Measurements from ENCODE around the gene FSTL4.

FSTL4 gene

GRCh38 chr5:133336121-133336968 lies 276.0 kb downstream of the FSTL4 start:
- DNase-seq, result no peak

GRCh38 chr5:133334796-133335639 lies 277.3 kb downstream of the FSTL4 start:
- DNase-seq, result no peak

DNA sequence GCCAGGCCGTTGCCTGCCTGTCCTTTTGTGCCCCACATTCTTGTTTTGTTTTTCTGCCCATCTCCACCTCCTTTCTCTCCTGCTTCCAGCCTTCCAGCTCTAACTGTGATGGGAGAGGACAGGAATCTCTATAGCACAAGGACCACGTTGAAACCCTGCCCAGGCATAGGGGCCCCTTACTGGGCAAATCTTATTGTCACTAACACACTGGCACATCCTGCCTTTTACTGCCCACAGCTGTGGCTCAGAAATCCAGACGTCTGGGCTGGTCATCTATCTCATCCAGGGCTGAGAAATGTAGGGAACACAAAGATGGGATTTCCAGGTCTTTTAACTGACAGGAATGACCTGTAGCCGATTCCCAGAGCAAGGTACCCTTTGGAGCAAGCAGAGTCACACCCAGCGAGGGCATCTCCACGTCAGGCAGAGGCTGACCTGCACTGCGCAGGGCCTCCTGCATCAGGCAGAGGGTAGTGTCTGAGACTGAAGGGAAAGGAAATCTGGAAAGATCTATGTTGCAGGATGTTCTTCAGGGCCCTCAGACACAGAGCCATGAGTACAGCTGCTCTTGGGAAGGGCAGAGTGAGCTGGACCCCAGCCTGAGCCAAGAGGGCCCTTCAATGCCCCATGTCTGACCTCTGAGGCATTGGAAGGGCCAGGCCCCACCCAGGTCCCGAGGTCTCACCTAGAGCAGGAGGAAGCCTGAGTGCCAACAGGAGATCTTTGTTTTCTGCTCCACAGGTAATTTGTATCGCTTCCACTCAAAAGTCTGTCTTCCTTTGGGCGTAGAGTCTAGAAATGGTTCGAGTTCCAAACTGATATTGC lies 278.8 kb downstream of the FSTL4 start:
- DNase-seq, result no peak

GRCh38 chr5:133332439-133333024 lies 279.8 kb downstream of the FSTL4 start:
- DNase-seq, result no peak

- DNase-seq, result no peak
These were observed 280.4 kb downstream of the FSTL4 start for GRCh38 chr5:133331941-133332340.

- DNase-seq, result no peak
These were observed 281.4 kb downstream of the FSTL4 start for GRCh38 chr5:133330956-133331355.

DNA sequence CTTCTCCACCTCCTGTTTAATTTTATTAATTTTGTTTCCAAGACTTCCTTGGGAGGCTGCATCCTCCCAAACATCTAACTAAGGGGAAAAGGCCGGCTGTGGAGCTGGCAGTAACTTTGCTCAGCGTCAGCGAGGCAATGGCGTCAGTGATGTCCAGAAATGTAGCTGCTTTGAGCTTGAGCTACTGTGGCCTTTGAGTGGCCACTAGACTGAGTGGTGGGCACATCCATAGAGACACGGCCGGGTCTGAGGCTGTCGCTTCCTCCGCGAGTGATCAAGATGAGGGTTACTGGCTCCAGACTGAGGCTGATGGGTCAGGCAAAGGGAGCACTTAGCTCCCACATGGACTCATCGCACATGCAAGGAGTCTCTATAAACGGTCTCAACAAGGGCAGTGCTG lies 283.5 kb downstream of the FSTL4 start:
- DNase-seq, result no peak

DNA sequence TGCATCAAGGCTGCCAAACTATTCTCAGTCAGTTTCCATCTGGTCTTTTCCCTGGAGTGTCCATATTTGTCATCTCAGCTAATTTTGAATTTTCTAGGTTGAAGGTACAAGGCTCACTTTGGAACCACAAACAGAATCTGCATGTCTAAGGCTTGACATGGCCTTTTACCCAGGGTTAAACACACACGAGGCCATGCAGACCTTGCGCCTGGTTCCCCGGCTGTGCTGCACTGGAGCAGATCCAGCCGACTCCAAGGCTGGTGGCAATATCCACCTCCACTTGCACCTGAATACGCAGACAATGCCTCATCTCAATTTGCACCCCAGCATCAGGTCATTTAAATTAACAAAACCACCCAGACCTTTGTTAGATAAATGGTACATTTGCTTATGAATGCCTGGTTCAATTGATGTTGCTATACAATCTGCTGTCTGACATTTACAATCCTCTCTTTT lies 284.4 kb downstream of the FSTL4 start:
- DNase-seq, result no peak

DNA sequence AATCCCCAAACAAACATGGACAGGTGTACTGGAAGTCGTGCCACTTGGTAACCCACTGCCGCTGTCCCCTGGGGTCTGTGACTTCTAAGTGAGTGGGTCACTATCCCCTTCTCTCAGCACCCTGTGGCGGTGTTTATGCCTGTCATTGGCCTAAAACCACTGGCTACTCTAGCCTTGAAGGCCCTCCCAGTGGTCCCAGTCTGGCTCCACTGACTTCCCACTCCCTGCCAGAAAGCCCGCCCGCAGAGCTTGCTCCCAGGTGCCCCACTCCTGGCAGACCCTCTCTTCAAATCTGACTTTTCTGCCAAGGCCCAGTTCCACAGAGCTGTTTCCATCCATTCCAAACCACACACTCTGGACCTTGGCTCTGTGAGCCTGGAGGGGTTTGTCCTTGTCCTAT lies 286.0 kb downstream of the FSTL4 start:
- DNase-seq, result no peak

GRCh38 chr5:133325864-133326263 lies 286.5 kb downstream of the FSTL4 start:
- no peak for DNase-seq

- no peak for DNase-seq
These were observed 287.4 kb downstream of the FSTL4 start for GRCh38 chr5:133324926-133325325.

GRCh38 chr5:133323494-133324457 lies 288.6 kb downstream of the FSTL4 start:
- no peak for DNase-seq

DNA sequence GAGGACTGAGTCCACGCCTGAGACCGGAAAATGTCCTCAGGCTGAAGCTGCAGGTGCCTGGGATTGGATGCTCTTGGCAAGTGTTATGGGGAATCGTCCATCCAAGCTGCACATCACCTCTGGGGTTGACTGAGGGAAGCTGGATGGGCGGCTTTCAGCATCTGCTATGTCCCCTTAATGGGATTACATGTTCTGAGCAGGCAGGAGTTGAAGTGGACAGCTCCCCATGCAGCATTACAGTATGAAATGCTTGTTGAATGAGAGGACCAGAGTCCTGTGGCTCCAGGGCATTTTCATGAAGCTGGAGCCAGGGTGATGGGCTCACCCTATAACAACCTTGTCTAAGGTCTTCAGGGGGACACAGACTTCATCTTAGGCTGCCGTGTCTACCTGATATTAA lies 289.6 kb downstream of the FSTL4 start:
- no peak for DNase-seq

DNA sequence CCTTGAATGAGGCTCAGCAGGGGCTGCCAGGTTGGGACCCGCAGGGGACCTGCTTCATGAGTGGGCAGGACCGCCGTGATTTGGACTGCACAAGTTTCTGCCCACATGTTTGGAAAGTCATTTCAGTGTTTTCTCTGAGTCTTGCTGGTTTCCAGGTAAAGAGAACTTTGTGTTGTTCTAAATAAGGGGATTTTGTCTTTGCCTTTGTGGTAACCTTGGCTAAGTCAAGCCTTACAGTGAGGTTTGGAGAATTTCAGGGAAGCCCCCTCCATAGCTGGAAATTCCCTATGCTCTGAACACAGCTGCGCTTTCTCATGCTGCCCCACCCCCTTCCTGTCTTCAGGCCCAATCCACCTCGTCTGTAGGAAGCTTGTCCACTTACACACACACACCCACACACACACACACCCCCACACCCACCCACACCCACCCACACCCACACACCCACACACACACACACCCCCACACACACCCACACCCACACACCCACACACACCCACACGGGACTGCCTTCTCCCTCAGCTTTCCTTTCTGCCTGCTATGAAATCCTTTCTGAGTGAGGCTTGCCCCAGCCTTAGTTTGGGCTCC lies 290.4 kb downstream of the FSTL4 start:
- no peak for DNase-seq

DNA sequence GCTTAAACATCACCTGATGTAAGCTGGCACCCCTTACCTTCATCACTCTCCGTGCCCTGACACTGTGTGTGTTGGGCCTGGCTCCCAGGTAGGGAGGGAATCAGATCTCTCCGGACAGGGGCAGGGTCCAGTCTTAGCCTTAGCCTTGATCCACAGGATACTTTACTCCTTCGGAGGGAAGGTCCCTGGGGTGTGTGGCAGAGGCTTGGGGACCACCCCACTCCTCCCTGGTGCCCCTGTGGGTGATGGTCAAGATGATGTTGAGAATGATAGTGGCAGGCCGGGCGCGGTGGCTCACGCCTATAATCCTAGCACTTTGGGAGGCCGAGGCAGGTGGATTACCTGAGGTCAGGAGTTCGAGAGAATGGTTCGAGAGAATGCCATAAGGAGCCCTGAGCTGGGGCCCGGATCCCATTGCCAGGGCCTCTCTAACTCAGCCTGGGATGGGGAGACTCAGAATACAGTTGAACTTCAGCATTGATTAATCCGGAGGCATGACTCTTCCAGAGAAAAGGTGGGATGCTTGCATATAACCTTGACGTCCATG lies 291.0 kb downstream of the FSTL4 start:
- no peak for DNase-seq

DNA sequence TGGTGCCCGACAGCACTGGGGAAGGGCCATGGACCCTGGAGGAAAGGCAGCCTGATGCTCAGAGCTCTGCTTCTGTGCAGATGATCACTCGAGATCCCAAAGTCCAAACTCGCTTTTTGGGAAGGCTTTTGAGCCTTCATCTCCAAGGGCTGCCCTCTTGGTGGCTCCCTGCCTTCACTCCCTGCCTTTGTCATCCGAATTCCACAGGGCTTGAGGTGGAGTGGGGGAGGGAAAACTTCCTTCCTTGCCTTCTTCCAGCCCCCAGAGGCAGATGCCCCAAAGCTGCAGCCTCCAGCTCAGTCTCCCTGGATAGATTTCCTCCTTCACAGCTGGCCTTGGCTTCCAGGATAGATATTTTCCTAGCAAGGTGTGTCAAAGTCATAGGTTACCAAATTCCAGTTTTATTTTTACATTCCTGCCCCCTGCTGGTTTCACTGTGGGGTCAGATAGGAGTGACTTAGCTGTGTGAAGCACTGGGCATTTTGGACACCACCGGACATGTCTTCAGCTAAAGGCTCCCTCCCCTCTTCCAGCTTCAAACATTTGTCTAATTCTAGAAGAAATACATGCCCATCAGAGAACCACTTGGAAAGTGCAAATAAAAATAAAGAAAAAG lies 292.3 kb downstream of the FSTL4 start:
- DNase-seq, result no peak

DNA sequence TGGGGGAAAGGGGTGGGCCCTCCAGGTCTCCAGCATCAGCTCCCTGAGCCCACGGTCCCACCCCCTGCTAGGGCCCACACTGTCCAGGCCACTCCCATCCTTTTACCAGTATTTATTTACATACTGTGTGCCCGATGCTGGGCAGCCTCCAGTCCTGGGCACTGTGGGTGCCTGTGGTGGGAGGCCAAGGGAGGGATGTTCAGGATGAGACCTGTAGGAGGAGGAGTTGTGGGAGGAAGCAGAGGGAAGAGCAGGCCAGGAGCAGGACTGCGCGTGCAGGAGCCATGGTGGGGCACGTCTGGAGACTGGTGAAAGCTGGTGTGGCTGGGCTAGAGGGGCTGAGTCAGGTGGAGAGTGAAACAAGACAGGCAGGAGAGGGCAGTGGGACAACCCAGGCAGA lies 293.1 kb downstream of the FSTL4 start:
- no peak for DNase-seq

DNA sequence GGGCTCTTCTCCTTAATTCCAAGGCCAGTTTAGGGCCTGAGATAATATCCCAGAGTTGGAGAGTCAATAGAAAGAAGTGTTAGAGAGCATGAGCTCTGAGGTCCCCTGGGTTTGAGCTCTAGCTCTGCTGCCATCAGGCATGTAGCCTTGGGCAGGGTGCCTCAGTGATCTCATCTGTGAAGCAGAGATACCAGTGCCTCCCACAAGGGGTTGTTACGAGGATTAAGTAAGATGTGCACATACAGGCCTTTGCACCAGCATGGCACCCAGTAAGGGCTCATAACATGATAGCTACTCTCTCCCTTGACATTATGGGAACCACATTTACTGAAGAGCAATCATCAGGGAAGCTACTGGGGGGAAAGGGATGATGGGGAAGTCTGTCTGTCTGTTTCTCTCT lies 294.8 kb downstream of the FSTL4 start:
- DNase-seq, result no peak

GRCh38 chr5:133316346-133317343 lies 295.7 kb downstream of the FSTL4 start:
- no peak for DNase-seq

All from cortex of kidney (tissue), 1 donor.